Keratinocyte (primary cell): ENCODE data around the gene ACAA1. TPM values are rescaled to one million over a fixed set of nuclear protein-coding genes. Genes with fewer than 3 reads are reported as not detected.

ENCODE experiments used
- polyA plus RNA-seq, 5 experiments: library from polyadenylated mRNA; depleted of rRNA in 3 of 5; stranded (reverse) in 3 of 5; stranded (forward) in 1 of 5; unstranded in 1 of 5; fragments of >200 nt; gene quantifications; 1 replicate in 1 of 5; 2 replicates in 3 of 5; 3 replicates in 1 of 5; pipeline versions ENCODE4 v1.2.1 to v1.2.3, GENCODE V29; 2011 to 2012; ENCODE audit warnings: missing spikeins in 2 of 5, low read depth in 1 of 5, low replicate concordance in 1 of 5
- small RNA-seq, 3 experiments: library from RNA; depleted of rRNA; stranded (forward); fragments of <200 nt; gene quantifications; one replicate each; pipeline ENCODE3, GENCODE V24; 2012; ENCODE audit warnings: low read depth in 3 of 3, low replicate concordance in 1 of 3; ENCODE audit not compliant: insufficient read length in 3 of 3

Gene ACAA1
- polyA plus RNA-seq, 1 donor (not counting 4 experiments of a cell fraction or from before 2014, with no cell fraction given) = 85.3 TPM

Small RNA genes within 50 kb of the gene (small RNA-seq; reads per million reads assigned to genes)
- 0 reads per million in 3 experiments for gene RF00019

Other genes starting within 250 kb of the ACAA1 start
- gene VILL, start 146.3 kb downstream of the ACAA1 start, polyA plus RNA-seq = 2.1 to 2.8 TPM (median 2.1 TPM) in 3 replicates
- 22.0 to 36.1 TPM (median 26.0 TPM) in 3 replicates for gene PLCD1, start 107.5 kb downstream of the ACAA1 start, polyA plus RNA-seq
- 0.01 to 0.02 TPM in 2 of 3 replicates, not detected in the other for gene DLEC1, start 97.9 kb downstream of the ACAA1 start, polyA plus RNA-seq
- gene MYD88, start 1.5 kb upstream of the ACAA1 start, polyA plus RNA-seq = 44.0 to 72.8 TPM (median 46.2 TPM) in 3 replicates
- 60.8 to 77.0 TPM (median 61.9 TPM) in 3 replicates for gene OXSR1, start 28.4 kb upstream of the ACAA1 start, polyA plus RNA-seq
- gene SLC22A13, start 128.7 kb upstream of the ACAA1 start, polyA plus RNA-seq = 0.09 to 0.54 TPM (median 0.25 TPM) in 3 replicates
- 0.08 to 0.37 TPM (median 0.20 TPM) in 3 replicates for gene SLC22A14, start 145.2 kb upstream of the ACAA1 start, polyA plus RNA-seq
- gene XYLB, start 209.7 kb upstream of the ACAA1 start, polyA plus RNA-seq = 1.1 to 1.8 TPM (median 1.8 TPM) in 3 replicates